Dendritic cell treated with granulocyte-macrophage colony-stimulating factor and Interleukin-4, amounts not matched to agents 40 ng/mL and 50 ng/mL, for 4 days (primary cell): ENCODE data around the gene HLA-F.

Source experiments
- H3K27ac Mint-ChIP-seq: one replicate; pipeline ENCODE4 v1.8.0; 2022; ENCODE audit warnings: mild to moderate bottlenecking, mixed read lengths
- H3K27me3 Mint-ChIP-seq: one replicate; pipeline ENCODE4 v1.8.0; 2022; ENCODE audit warnings: mild to moderate bottlenecking, mixed read lengths
- H3K36me3 Mint-ChIP-seq: one replicate; pipeline ENCODE4 v1.8.0; 2022; ENCODE audit warnings: low read depth, mixed read lengths
- H3K4me1 Mint-ChIP-seq: one replicate; pipeline ENCODE4 v1.8.0; 2022; ENCODE audit warnings: low read depth, mixed read lengths
- H3K4me3 Mint-ChIP-seq: one replicate; pipeline ENCODE4 v1.8.0; 2022; ENCODE audit warnings: mild to moderate bottlenecking, moderate library complexity, mixed read lengths
- H3K9me3 Mint-ChIP-seq: one replicate; pipeline ENCODE4 v1.8.0; 2022; ENCODE audit warnings: mixed read lengths
- intact Hi-C: fragments of 100-400 bp; cut with micrococcal nuclease; formaldehyde crosslinking; loops from one replicate; pipeline ENCODE4 v1.15.0; 2022

The HLA-F gene

DNA sequence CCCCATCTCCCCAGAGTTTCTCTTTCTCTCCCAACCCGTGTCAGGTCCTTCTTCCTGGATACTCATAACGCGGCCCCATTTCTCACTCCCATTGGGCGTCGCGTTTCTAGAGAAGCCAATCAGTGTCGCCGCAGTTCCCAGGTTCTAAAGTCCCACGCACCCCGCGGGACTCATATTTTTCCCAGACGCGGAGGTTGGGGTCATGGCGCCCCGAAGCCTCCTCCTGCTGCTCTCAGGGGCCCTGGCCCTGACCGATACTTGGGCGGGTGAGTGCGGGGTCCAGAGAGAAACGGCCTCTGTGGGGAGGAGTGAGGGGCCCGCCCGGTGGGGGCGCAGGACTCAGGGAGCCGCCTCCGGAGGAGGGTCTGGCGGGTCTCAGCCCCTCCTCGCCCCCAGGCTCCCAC lies at the start of gene HLA-F:
Gene HLA-F (plus strand): TSS at position 173 of the 404 bp plus-strand sequence. CDS start 30 bp downstream, at position 203.
- H3K4me1 Mint-ChIP-seq = peaks cover 53% of the 10 kb centered on the region
- no peaks in the 10 kb centered on the region for H3K9me3 Mint-ChIP-seq
- intact Hi-C loops = no loop called here
- H3K27me3 Mint-ChIP-seq = no peaks in the 10 kb centered on the region
- H3K27ac Mint-ChIP-seq = peak within 1 kb of the TSS; percentile 89
- peaks cover 53% of the 10 kb centered on the region for H3K36me3 Mint-ChIP-seq
- H3K4me3 Mint-ChIP-seq = peak within 1 kb of the TSS; percentile 88

DNA sequence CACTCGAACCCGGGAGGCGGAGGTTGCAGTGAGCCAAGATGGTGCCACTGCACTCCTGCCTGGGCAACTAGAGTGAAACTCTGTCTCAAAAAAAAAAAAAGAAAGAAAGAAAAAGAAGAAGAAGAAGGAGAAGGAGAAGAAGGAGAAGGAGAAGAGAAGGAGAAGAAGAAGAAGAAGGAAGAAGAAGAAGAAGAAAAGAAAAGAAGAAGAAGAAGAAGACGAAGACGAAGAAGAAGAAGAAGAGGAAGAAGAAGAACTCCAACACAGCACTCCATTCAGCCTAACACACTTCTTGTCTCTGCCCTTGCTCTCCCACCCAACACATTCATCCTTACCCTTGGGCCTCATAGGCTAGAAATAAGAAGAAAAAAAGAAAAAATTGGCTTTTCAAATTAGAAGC lies 49.2 kb upstream of the HLA-F start:
- H3K36me3 Mint-ChIP-seq = peaks cover 49% of the 10 kb centered on the region
- intact Hi-C loops = no loop called here
- no peaks in the 10 kb centered on the region for H3K9me3 Mint-ChIP-seq
- no peak overlapping the region for H3K4me3 Mint-ChIP-seq
- peaks cover 3% of the 10 kb centered on the region for H3K27me3 Mint-ChIP-seq
- H3K4me1 Mint-ChIP-seq = peaks cover 18% of the 10 kb centered on the region
- no peak overlapping the region for H3K27ac Mint-ChIP-seq

DNA sequence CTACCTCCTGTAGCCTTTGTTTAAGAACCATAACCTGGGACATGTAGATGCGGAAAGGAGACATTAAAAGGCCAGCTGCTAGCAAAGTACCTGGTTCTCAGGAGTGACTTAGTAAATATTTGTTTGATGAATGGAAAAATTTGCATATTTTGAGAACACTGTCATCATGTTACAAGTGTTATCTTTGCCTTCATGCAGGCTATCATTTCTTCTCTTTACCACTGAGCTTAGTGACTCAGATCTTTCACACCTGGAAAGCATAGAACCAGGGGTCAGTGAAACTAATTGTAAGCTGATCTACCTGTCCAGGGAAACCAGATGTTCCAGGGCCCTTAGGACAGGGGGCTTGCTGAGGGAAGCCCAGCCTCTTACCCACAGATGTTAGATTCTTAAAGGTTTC lies 47.7 kb upstream of the HLA-F start:
- Mint-ChIP-seq H3K9me3 (no peaks in the 10 kb centered on the region), H3K27me3 (peaks cover 12% of the 10 kb centered on the region), H3K4me3 (no peak overlapping the region), H3K27ac (no peak overlapping the region), H3K36me3 (peaks cover 51% of the 10 kb centered on the region), H3K4me1 (peaks cover 34% of the 10 kb centered on the region)
- intact Hi-C loops = no loop called here

DNA sequence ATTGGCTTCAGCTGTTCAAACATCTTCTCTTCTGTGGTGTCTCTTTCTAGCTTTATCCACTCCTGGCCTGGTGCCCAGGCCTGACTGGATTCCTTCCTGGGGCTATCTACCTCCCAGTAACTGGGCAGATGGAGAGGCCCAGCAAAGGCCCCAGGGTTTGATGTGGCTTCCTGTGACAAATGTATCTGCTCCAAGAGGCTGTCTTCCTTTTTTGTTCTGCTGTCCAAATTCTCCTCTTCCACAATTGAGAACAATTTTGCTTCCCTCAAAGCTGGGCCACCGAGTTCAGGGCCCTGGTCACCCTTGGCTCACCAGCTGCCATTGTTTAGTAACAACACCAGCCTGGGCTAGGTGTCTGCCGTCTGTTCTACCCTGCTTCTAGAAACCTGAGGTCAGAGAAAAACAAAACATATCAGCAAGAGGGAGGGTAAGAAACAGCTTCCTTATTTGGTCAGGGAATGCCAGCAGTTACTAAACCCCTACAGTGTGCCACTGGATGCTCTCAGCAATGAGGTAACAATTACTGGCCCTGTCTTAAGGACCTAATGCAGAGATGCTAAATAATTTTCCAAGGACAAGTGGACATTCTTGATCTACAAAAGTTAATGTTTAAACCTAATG lies 46.1 kb upstream of the HLA-F start:
- peaks cover 42% of the 10 kb centered on the region for H3K4me1 Mint-ChIP-seq
- peaks cover 50% of the 10 kb centered on the region for H3K36me3 Mint-ChIP-seq
- no peaks in the 10 kb centered on the region for H3K9me3 Mint-ChIP-seq
- H3K27me3 Mint-ChIP-seq = peaks cover 19% of the 10 kb centered on the region
- peak overlapping the region; percentile 45 for H3K27ac Mint-ChIP-seq
- no peak overlapping the region for H3K4me3 Mint-ChIP-seq
- intact Hi-C loops = no loop called here

DNA sequence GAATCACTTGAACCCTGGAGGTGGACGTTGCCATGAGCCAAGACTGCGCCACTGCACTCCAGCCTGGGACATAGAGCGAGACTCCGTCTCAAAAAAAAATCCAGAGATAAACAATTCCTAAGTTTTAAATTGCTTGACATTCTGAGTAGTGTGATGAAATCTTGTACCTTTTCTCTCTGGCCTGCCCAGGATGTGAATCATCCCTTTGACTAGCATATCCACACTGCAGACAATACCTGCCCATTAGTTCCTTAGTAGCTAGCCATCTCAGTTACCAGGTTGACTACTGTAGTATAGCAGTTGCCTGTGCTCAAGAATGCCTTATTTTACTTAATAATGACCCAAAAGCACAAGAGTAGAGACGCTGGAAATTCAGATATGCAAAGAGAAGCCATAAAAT lies 45.1 kb upstream of the HLA-F start:
- H3K36me3 Mint-ChIP-seq = peaks cover 39% of the 10 kb centered on the region
- H3K27ac Mint-ChIP-seq = no peak overlapping the region
- peaks cover 19% of the 10 kb centered on the region for H3K27me3 Mint-ChIP-seq
- H3K4me3 Mint-ChIP-seq = no peak overlapping the region
- intact Hi-C loops = no loop called here
- H3K9me3 Mint-ChIP-seq = no peaks in the 10 kb centered on the region
- H3K4me1 Mint-ChIP-seq = peaks cover 42% of the 10 kb centered on the region

DNA sequence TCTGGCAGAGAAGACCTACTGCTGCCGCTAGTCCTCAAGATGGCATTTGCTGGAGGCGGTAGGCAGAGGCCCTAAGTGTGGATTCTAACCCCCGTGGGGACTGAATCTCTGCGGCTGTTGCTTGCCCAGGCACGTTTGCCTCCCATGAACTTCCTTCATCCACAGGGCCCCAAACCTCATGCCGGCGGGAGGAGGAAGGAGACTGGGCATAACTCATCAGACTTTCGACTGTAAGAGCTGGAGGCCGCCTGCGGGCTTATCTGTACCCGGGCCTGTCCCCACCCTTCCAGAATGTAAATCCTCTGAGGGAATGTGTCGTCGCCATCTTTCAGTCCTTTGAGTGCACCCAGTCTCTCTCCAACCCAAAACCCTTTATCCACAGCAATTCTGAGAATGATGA lies 43.3 kb upstream of the HLA-F start:
- peak overlapping the region; percentile 59 for H3K27ac Mint-ChIP-seq
- peaks cover 20% of the 10 kb centered on the region for H3K27me3 Mint-ChIP-seq
- intact Hi-C loops = no loop called here
- H3K4me3 Mint-ChIP-seq = peak overlapping the region; percentile 77
- no peaks in the 10 kb centered on the region for H3K9me3 Mint-ChIP-seq
- peaks cover 22% of the 10 kb centered on the region for H3K36me3 Mint-ChIP-seq
- peaks cover 35% of the 10 kb centered on the region for H3K4me1 Mint-ChIP-seq

DNA sequence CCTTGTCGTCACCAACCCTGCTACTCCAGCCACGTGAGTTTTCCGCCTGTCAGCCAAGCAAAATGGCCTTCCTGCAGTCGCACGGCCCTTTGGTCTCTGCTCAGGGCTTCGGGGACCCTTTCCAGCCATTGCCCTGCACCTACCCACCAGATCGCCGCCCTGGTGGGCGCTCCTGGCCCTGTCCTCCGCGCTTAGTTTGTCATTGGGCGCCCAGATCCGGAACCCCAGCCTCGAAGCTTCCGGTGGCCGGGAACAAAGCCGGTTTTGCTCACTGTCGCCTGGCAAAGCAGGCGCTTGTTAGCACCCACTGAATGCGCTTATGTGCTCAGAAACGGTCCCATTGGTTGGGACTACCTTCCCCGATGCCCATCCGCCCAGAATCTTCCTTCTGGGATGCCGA lies 42.8 kb upstream of the HLA-F start:
- Mint-ChIP-seq H3K9me3 (no peaks in the 10 kb centered on the region), H3K4me3 (peak overlapping the region; percentile 77), H3K36me3 (peaks cover 17% of the 10 kb centered on the region), H3K27ac (peak overlapping the region; percentile 59), H3K27me3 (peaks cover 21% of the 10 kb centered on the region), H3K4me1 (peaks cover 35% of the 10 kb centered on the region)
- intact Hi-C loops = no loop called here

DNA sequence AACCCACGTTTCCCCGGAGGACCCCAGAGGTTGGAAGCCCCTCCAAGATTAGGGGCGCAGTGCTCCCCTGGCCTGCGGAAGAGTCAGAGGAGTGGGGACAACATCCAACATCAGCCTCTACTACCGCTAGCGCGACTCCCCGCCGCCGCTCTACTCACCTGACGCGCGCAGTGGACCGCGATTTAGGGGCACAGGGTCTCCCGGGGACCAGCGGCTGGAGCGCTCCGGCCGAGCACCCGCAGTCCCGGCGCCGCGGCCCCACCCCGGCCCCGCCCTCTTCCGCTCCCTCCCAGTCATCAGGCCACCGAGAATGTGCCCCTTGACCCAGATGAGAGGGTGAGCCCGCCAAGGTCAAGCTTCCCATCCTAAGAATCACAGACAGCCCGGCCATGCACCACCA lies 42.3 kb upstream of the HLA-F start, which contains the start of gene ZFP57:
Gene ZFP57 (minus strand): TSS at position 249 of the 400 bp plus-strand sequence. CDS start 4,149 bp downstream, outside the sequence.
- intact Hi-C loops = no loop called here
- peaks cover 35% of the 10 kb centered on the region for H3K4me1 Mint-ChIP-seq
- peak within 1 kb of the TSS; percentile 59 for H3K27ac Mint-ChIP-seq
- no peaks in the 10 kb centered on the region for H3K9me3 Mint-ChIP-seq
- H3K27me3 Mint-ChIP-seq = peaks cover 24% of the 10 kb centered on the region
- peak within 1 kb of the TSS; percentile 77 for H3K4me3 Mint-ChIP-seq
- H3K36me3 Mint-ChIP-seq = peaks cover 13% of the 10 kb centered on the region

DNA sequence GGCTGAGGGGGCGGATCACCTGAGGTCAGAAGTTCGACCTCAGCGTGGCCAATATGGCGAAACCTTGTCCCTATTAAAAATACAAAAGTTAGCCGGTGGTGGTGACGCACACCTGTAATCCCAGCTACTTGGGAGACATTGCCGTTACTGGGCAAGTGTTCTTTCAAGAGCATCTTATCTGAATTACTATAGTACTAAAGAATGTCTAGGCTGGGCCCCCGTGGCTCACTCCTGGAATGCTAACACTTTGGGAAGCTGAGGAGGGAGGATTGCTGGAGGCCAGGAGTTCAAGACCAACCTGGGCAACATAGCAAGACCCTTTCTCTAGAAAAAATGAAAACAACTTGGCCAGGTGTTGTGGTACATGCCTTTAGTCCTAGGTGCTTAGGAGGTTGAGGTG lies 41.4 kb upstream of the HLA-F start:
- no peaks in the 10 kb centered on the region for H3K9me3 Mint-ChIP-seq
- peaks cover 32% of the 10 kb centered on the region for H3K4me1 Mint-ChIP-seq
- no peak overlapping the region for H3K27ac Mint-ChIP-seq
- H3K27me3 Mint-ChIP-seq = peaks cover 26% of the 10 kb centered on the region
- H3K36me3 Mint-ChIP-seq = peaks cover 8% of the 10 kb centered on the region
- no peak overlapping the region for H3K4me3 Mint-ChIP-seq
- intact Hi-C loops = no loop called here

DNA sequence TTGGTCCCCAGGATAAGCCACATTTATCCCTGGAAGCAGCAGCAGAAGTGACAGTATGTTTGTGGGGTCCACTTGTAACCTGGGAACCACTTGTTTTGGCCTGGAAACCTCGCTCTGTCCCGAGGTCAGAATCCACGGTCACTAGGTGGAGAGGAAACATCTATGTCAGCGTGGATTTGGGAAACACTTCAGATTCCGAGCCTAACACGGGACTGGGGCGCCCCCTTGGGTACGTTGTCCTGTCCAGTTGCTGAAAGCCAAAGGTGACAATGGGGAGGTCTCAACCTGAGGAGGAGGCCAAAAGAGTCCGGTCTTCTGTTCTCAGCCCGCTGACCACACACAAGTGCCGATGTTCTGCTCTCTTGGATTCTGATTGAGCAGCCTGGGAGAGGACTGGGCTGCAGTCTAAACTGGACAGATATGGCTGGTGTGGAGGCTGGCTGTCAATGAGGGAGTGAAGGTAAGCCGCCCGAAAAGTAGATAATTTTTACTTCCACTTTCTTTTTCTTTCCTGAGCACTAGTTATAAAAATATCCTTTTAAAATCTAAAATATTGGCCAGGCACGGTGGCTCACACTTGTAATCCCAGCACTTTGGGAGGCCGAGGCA lies 37.4 kb upstream of the HLA-F start:
- Mint-ChIP-seq H3K27ac (no peak overlapping the region), H3K27me3 (peaks cover 16% of the 10 kb centered on the region)

DNA sequence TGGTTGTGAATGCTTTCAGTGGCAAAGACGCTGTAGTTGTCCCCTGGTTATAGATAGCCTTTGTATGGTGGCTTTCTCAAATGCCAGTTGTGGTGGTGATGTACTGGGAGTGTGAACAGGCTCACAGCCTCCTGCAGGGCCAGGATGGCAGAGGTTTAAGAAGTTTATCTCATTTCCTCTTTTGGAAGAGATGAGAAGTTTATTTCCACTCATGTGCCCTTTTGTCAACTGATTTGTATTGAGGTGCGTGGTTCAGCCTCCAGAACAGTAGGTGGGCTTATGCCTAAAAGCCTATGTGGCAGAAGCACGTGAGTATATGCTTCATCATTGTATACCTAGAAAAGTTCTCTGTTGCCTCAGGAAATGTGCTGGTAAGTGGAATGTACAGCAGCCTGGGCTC lies 28.6 kb upstream of the HLA-F start:
- Mint-ChIP-seq H3K27me3 (peaks cover 19% of the 10 kb centered on the region), H3K4me1 (peaks cover 15% of the 10 kb centered on the region), H3K27ac (no peak overlapping the region), H3K4me3 (no peak overlapping the region), H3K36me3 (no peaks in the 10 kb centered on the region), H3K9me3 (peaks cover 10% of the 10 kb centered on the region)
- intact Hi-C loops = no loop called here

More for the DNA sequence above, 37.4 kb upstream of the HLA-F start:
- Mint-ChIP-seq H3K36me3 (peaks cover 4% of the 10 kb centered on the region), H3K9me3 (no peaks in the 10 kb centered on the region), H3K4me3 (no peak overlapping the region), H3K4me1 (peaks cover 5% of the 10 kb centered on the region)
- intact Hi-C loops = no loop called here

DNA sequence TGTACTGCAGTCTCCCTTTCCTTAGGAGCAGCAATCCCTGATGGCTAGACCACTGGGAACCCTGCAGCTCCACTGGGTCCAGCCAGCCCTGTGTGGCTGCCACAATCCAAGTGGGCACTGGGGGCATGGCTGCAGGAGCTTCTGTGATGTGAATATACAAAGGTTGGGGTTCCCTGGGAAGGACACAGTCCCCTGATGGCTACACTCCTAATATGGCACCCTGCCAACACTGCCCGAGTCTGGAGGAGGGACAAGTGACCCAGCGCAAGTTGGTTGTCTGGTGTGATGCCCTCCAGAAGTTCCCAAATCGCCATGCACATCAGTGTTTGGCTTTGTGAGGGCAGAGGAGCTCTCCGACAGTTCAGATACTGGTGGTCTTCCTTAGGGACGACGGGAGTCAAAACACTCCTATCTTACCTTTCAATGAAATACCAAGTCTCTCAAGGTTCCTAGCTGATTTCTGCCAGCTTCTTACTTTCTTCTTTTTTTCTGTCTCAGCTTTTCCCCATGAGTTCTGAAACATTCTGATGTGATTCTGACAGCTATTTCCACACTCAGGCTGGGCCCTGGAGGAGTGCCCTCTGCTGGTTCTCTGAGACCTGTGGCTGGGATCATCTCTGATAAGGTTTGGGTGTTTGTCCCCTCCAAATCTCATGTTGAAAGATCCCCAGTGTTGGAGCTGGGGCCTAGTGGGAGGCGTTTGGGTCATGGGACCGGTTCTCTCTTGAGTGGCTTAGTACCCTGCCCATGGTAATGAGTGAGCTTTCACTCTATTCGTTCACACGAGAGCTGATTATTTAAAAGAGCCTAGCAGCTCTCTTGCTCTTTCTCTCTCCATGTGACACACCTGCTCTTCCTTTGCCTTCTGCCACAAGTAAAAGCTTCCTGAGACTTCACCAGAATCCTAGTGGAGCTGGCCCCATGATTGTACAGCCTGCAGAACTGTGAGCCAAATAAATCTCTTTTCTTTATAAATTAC lies 26.8 kb upstream of the HLA-F start:
- no peaks in the 10 kb centered on the region for H3K36me3 Mint-ChIP-seq
- H3K4me3 Mint-ChIP-seq = no peak overlapping the region
- no peak overlapping the region for H3K27ac Mint-ChIP-seq
- peaks cover 15% of the 10 kb centered on the region for H3K4me1 Mint-ChIP-seq
- H3K27me3 Mint-ChIP-seq = peaks cover 22% of the 10 kb centered on the region
- H3K9me3 Mint-ChIP-seq = peaks cover 10% of the 10 kb centered on the region
- intact Hi-C loops = loop anchor here (2.0 kb wide), 1 partner anchor 46 kb away; no protein-coding TSS in a partner anchor

DNA sequence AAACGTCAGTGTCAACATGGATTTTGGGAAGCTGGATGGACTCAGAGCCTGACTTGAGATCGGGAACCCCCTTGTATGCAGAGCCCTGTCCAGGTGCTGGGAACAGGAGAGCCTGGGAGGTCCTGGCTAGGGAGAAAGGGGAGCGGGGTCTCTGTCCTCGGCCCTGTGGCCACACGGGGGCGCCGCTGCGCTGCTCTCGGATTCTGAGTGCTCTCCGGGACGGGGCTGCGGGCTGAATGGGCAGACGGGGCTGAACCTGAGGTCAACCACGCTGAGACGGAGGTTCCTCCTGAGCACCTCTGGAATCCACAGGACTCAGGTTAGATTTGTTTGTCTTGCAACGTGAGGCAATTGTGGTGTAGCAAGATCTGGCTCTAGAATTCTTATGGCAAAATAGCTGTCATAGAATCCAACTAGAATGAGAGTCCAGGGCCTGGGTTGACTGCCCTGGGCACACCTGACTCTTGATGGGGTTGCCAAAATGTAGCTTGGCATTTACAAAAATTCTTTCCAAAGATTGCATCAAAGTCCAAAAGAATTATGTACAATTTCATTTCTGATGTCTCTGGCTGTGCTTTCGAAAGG lies 20.6 kb upstream of the HLA-F start:
- no peaks in the 10 kb centered on the region for H3K4me1 Mint-ChIP-seq

More for the DNA sequence above, 20.6 kb upstream of the HLA-F start:
- H3K27ac Mint-ChIP-seq = no peak overlapping the region
- no peaks in the 10 kb centered on the region for H3K36me3 Mint-ChIP-seq
- no peaks in the 10 kb centered on the region for H3K9me3 Mint-ChIP-seq
- intact Hi-C loops = no loop called here
- H3K4me3 Mint-ChIP-seq = no peak overlapping the region
- peaks cover 47% of the 10 kb centered on the region for H3K27me3 Mint-ChIP-seq
